Right lobe of liver (tissue), 4 donors: ENCODE results near the gene FAM53A.

Source experiments
- CTCF ChIP-seq, 4 donors: fragments of 200-600 bp in 3 of 4; fragments of 450-650 bp in 1 of 4; IDR thresholded peaks; one replicate each; pipeline versions ENCODE4 v1.5.1 to v1.8.0; 2016 to 2022; ENCODE audit warnings: antibody characterized with exemption in 4 of 4, mild to moderate bottlenecking in 2 of 4
- POLR2A ChIP-seq: fragments of 450-650 bp; IDR thresholded peaks from one replicate; pipeline ENCODE4 v1.6.1; 2017; ENCODE audit warnings: antibody characterized with exemption, mild to moderate bottlenecking
- donor health status: DM: no; HTN: no; CAD: no.
- donor health status: DM: no; HTN: no; CAD: no.
- donor health status: DM: no; HTN: yes; CAD: no.

- no peak for TF ChIP-seq CTCF (IDR thresholded peaks at IDR 0.05)
- no peak for TF ChIP-seq POLR2A
These were observed 60.1 kb downstream of the FAM53A start for GRCh38 chr4:1623821-1624518.
